SH-SY5Y (cell line): ENCODE data around the gene SLC9A6.

Experiments used
- GATA2 ChIP-seq: IDR thresholded peaks from 2 replicates; pipeline ENCODE4 v1.6.1; 2011; ENCODE audit warnings: mild to moderate bottlenecking, low read depth, low read length
- GATA3 ChIP-seq: IDR thresholded peaks from 2 replicates; pipeline ENCODE4 v1.6.1; 2011; ENCODE audit warnings: low read depth, mild to moderate bottlenecking, low read length, moderate library complexity

- no peak for TF ChIP-seq GATA3
- no peak for TF ChIP-seq GATA2
Measured at GRCh38 chrX:135973548-135974278, 11.5 kb upstream of the SLC9A6 start, which contains the start of gene MMGT1.
